Glutamatergic neuron (in vitro differentiated cells): ENCODE data around the gene CBR4. TPM values are rescaled to one million over a fixed set of nuclear protein-coding genes. Genes with fewer than 3 reads are reported as not detected.
A peak's percentile ranks its signal among the peaks of the same experiment; 100 is the strongest.
"Not testable (repeated sequence)": the region's sequence is repeated elsewhere in the genome, so short reads cannot be mapped to it uniquely, and the experiment has no call there.

Experiments used
- DNase-seq: peaks from one replicate; pipeline ENCODE4 v3.0.0; 2022
- H3K27ac Mint-ChIP-seq: one replicate; pipeline ENCODE4 v1.8.0; 2020; ENCODE audit warnings: mild to moderate bottlenecking, mixed read lengths, inconsistent platforms; ENCODE audit not compliant: unreplicated experiment
- H3K27me3 Mint-ChIP-seq: one replicate; pipeline ENCODE4 v1.8.0; 2020; ENCODE audit warnings: mild to moderate bottlenecking, moderate library complexity, mixed read lengths, inconsistent platforms; ENCODE audit not compliant: unreplicated experiment
- H3K36me3 Mint-ChIP-seq: one replicate; pipeline ENCODE4 v1.8.0; 2020; ENCODE audit warnings: mild to moderate bottlenecking, mixed read lengths, inconsistent platforms; ENCODE audit not compliant: unreplicated experiment
- H3K4me1 Mint-ChIP-seq: one replicate; pipeline ENCODE4 v1.8.0; 2020; ENCODE audit warnings: mild to moderate bottlenecking, low read depth, mixed read lengths, inconsistent platforms; ENCODE audit not compliant: unreplicated experiment
- H3K4me3 Mint-ChIP-seq: one replicate; pipeline ENCODE4 v1.8.0; 2020; ENCODE audit warnings: mild to moderate bottlenecking, mixed read lengths, inconsistent platforms; ENCODE audit not compliant: unreplicated experiment
- H3K9me3 Mint-ChIP-seq: one replicate; pipeline ENCODE4 v1.8.0; 2020; ENCODE audit warnings: mild to moderate bottlenecking, moderate library complexity, mixed read lengths, inconsistent platforms; ENCODE audit not compliant: unreplicated experiment
- CTCF ChIP-seq: fragments of 200-600 bp; sonication (generic); IDR thresholded peaks from one replicate; pipeline ENCODE4 v1.5.0; 2021; ENCODE audit not compliant: partially characterized antibody, unreplicated experiment
- total RNA-seq: library from RNA; stranded (reverse); fragmentation: NEBNext Ultra II Directional; extraction: Animal tissue kit (Norgen Biotek cat#: 25700); gene quantifications from one replicate; pipeline ENCODE4 v1.2.1, GENCODE V29; 2021; ENCODE audit not compliant: unreplicated experiment

CBR4 gene
- total RNA-seq, 1 donor from 2014 or later, result 59.1 TPM

- H3K4me1 Mint-ChIP-seq, result no peaks in the 10 kb centered on the region
- no peak for TF ChIP-seq CTCF
- peaks cover 8% of the 10 kb centered on the region for H3K9me3 Mint-ChIP-seq
- H3K4me3 Mint-ChIP-seq, result no peak overlapping the region
- no peak for DNase-seq
- peaks cover 28% of the 10 kb centered on the region for H3K36me3 Mint-ChIP-seq
- H3K27me3 Mint-ChIP-seq, result peaks cover 2% of the 10 kb centered on the region
- no peak overlapping the region for H3K27ac Mint-ChIP-seq
Observed at GRCh38 chr4:168978001-168978700, 31.9 kb downstream of the CBR4 start.

GRCh38 chr4:168972596-168972995 lies 37.5 kb downstream of the CBR4 start:
- H3K4me3 Mint-ChIP-seq, result no peak overlapping the region
- TF ChIP-seq CTCF, result no peak
- no peak for DNase-seq
- H3K9me3 Mint-ChIP-seq, result peaks cover 17% of the 10 kb centered on the region
- peaks cover 2% of the 10 kb centered on the region for H3K27me3 Mint-ChIP-seq
- no peaks in the 10 kb centered on the region for H3K4me1 Mint-ChIP-seq
- H3K36me3 Mint-ChIP-seq, result peaks cover 29% of the 10 kb centered on the region
- no peak overlapping the region for H3K27ac Mint-ChIP-seq

GRCh38 chr4:168960716-168961115 lies 49.3 kb downstream of the CBR4 start:
- Mint-ChIP-seq H3K36me3 (peaks cover 12% of the 10 kb centered on the region), H3K4me3 (no peak overlapping the region), H3K27ac (no peak overlapping the region), H3K27me3 (no peaks in the 10 kb centered on the region), H3K4me1 (no peaks in the 10 kb centered on the region), H3K9me3 (peaks cover under 1% of the 10 kb centered on the region)
- TF ChIP-seq CTCF, result no peak
- no peak for DNase-seq

- H3K4me1 Mint-ChIP-seq, result peaks cover 5% of the 10 kb centered on the region
- H3K9me3 Mint-ChIP-seq, result peaks cover 2% of the 10 kb centered on the region
- DNase-seq, result no peak
- no peak for TF ChIP-seq CTCF
- no peaks in the 10 kb centered on the region for H3K27me3 Mint-ChIP-seq
- no peak overlapping the region for H3K27ac Mint-ChIP-seq
- H3K4me3 Mint-ChIP-seq, result no peak overlapping the region
- peaks cover 24% of the 10 kb centered on the region for H3K36me3 Mint-ChIP-seq
Observed at GRCh38 chr4:168955674-168956073, 54.4 kb downstream of the CBR4 start.

- H3K27ac Mint-ChIP-seq, result peak overlapping the region; percentile 16
- peaks cover 32% of the 10 kb centered on the region for H3K36me3 Mint-ChIP-seq
- peak overlapping the region; percentile 31 for H3K4me3 Mint-ChIP-seq
- DNase-seq, H3K9me3 Mint-ChIP-seq, H3K27me3 Mint-ChIP-seq, H3K4me1 Mint-ChIP-seq: not testable (repeated sequence)
Observed at GRCh38 chr4:168952821-168953246, 57.2 kb downstream of the CBR4 start.
